Measurements from ENCODE around the gene ABCB6. TPM values are rescaled to one million over a fixed set of nuclear protein-coding genes. Genes with fewer than 3 reads are reported as not detected.

The ABCB6 gene
- total RNA-seq, 1 donor from 2014 or later: 27.4 TPM

DNA sequence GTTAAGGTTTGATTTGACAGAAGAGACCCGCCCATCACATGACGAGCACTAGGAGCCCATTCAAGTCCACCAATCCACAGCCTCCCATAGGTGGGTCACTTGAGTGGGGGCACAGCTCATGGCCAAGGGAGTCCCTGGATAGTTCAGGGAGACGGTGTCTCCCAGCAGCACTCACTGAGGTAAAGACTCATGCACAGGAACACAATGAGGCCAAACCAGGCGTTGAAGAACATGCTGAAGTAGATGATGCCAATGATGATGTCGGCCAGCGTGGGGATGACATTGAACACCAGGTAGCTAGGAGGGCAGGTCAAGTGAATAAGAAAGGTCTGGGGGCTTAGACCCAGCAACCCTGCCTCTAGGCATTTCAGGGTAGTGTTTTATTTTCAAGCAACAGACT is 4.0 kb downstream of the ABCB6 start:
- H3K36me3 Mint-ChIP-seq (ENCODE audit: low read depth): peaks cover 15% of the 10 kb centered on the region
- H3K27ac Mint-ChIP-seq (ENCODE audit: unreplicated experiment): no peak overlapping the region
- TF ChIP-seq, protein P1, sequence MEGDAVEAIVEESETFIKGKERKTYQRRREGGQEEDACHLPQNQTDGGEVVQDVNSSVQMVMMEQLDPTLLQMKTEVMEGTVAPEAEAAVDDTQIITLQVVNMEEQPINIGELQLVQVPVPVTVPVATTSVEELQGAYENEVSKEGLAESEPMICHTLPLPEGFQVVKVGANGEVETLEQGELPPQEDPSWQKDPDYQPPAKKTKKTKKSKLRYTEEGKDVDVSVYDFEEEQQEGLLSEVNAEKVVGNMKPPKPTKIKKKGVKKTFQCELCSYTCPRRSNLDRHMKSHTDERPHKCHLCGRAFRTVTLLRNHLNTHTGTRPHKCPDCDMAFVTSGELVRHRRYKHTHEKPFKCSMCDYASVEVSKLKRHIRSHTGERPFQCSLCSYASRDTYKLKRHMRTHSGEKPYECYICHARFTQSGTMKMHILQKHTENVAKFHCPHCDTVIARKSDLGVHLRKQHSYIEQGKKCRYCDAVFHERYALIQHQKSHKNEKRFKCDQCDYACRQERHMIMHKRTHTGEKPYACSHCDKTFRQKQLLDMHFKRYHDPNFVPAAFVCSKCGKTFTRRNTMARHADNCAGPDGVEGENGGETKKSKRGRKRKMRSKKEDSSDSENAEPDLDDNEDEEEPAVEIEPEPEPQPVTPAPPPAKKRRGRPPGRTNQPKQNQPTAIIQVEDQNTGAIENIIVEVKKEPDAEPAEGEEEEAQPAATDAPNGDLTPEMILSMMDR (IDR thresholded peaks at IDR 0.05): no peak
- H3K4me1 Mint-ChIP-seq (ENCODE audit: low read depth): peaks cover 23% of the 10 kb centered on the region
- DNase-seq (ENCODE audit: low spot score): no peak
- no peaks in the 10 kb centered on the region for H3K27me3 Mint-ChIP-seq (ENCODE audit: low read depth)
- H3K9me3 Mint-ChIP-seq (ENCODE audit: low read depth): no peaks in the 10 kb centered on the region
- H3K4me3 Mint-ChIP-seq (ENCODE audit: unreplicated experiment): no peak overlapping the region

DNA sequence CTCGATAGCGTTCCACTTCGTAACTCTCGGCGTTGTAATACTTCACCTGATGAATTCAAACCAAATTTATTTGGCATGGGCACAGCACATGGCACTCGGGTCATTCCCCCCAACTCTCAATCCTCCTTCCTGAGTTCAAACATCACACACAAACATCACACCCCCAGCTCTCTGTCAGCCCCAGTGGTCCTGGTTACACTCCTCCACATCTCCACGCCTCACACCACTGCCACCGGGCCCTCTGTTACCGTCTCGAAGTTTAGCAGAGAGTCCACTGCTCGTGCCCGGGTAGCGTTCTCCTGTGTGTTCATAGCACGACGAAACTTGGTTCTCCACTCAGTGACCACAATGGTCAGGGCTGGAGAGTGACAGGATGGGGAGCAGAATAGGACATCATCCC is 4.6 kb downstream of the ABCB6 start:
- TF ChIP-seq, protein P1 (IDR thresholded peaks at IDR 0.05): no peak
- H3K36me3 Mint-ChIP-seq (ENCODE audit: low read depth): peaks cover 17% of the 10 kb centered on the region
- no peaks in the 10 kb centered on the region for H3K27me3 Mint-ChIP-seq (ENCODE audit: low read depth)
- no peak for DNase-seq (ENCODE audit: low spot score)
- peaks cover 17% of the 10 kb centered on the region for H3K4me1 Mint-ChIP-seq (ENCODE audit: low read depth)
- no peak overlapping the region for H3K4me3 Mint-ChIP-seq (ENCODE audit: unreplicated experiment)
- H3K27ac Mint-ChIP-seq (ENCODE audit: unreplicated experiment): no peak overlapping the region
- H3K9me3 Mint-ChIP-seq (ENCODE audit: low read depth): no peaks in the 10 kb centered on the region

DNA sequence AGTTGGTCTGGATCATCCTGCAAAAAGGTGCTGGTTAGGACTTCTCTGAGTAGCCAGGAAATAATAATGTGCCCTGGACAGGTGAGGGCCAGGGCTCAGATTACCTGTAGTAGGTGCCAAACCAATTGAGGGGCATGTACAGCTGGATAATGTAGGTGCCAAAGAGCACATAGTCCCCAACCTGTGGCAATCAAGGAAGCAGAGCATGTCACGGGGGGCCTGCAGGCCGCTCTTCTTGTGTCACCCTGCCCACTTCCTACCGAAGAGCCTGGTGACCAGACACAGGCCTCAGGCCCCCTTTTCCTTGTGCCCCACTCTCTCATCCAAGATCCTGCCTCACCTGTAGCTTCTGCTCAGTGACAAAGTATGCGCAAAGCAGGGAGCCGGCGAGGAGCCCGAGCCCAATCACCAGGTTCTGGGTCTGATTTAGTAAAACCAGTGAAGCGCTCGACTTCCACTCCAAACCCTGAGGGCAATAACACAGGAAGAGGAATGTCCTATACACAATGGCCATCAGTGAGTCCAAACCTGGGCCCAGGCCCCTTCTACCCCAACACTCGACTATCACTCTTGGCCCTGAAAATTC is 5.2 kb downstream of the ABCB6 start:
- Mint-ChIP-seq H3K4me3 (ENCODE audit: unreplicated experiment) (no peak overlapping the region), H3K36me3 (ENCODE audit: low read depth) (peaks cover 17% of the 10 kb centered on the region), H3K9me3 (ENCODE audit: low read depth) (no peaks in the 10 kb centered on the region)

DNA sequence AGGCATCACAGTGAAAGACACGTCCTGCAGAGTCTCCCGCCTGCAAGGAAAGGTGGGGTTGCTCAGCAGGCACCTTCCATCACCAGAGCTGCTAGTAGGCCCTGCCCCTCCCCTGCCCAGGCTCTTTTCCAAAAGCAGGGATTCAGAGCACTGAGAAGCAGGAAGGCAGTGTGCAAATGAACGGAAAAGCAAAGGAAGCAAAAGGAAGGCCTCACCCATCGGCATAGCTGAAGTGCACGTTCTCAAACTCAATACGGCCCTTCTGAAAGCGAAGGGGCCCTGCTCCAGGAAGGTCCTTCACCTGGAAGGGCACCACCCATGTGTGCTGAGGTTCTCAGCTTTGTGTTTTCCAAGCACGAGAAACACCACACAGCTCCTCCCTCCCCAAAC is 5.7 kb downstream of the ABCB6 start:
- H3K36me3 Mint-ChIP-seq (ENCODE audit: low read depth): peaks cover 17% of the 10 kb centered on the region
- TF ChIP-seq, protein P1 (IDR thresholded peaks at IDR 0.05): no peak

More for the DNA sequence above, 5.2 kb downstream of the ABCB6 start:
- DNase-seq (ENCODE audit: low spot score): no peak
- H3K27me3 Mint-ChIP-seq (ENCODE audit: low read depth): no peaks in the 10 kb centered on the region
- H3K27ac Mint-ChIP-seq (ENCODE audit: unreplicated experiment): no peak overlapping the region
- peaks cover 18% of the 10 kb centered on the region for H3K4me1 Mint-ChIP-seq (ENCODE audit: low read depth)
- TF ChIP-seq, protein P1 (IDR thresholded peaks at IDR 0.05): no peak

DNA sequence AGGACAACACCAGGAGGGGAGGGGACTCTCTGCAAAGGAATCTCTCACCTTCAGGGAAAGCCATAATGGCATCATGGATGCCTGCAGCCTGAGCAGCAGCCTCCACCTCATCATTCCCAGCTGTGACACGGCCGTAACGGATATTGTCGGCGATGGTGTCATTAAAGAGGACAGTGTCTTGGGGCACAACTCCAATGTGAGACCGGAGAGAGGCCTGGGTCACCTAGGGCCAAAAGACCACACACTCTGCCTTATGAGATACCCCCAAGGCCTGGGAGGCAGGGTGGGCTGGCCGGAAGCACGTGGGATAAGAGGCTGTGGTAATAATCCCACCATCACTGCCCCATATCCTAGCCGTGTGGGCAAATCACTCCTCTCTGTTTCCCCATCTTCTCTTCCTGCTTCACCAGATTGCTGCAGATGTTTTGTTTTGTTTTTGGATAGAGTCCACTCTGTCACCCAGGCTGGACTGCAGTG is 7.8 kb downstream of the ABCB6 start:
- peaks cover 17% of the 10 kb centered on the region for H3K36me3 Mint-ChIP-seq (ENCODE audit: low read depth)
- no peaks in the 10 kb centered on the region for H3K27me3 Mint-ChIP-seq (ENCODE audit: low read depth)
- peak overlapping the region; percentile 49 for H3K27ac Mint-ChIP-seq (ENCODE audit: unreplicated experiment)
- TF ChIP-seq, protein P1 (IDR thresholded peaks at IDR 0.05): no peak
- H3K4me1 Mint-ChIP-seq (ENCODE audit: low read depth): peaks cover 26% of the 10 kb centered on the region
- no peaks in the 10 kb centered on the region for H3K9me3 Mint-ChIP-seq (ENCODE audit: low read depth)
- no peak overlapping the region for H3K4me3 Mint-ChIP-seq (ENCODE audit: unreplicated experiment)
- DNase-seq (ENCODE audit: low spot score): no peak

More for the DNA sequence above, 5.7 kb downstream of the ABCB6 start:
- Mint-ChIP-seq H3K4me3 (ENCODE audit: unreplicated experiment) (no peak overlapping the region), H3K27ac (ENCODE audit: unreplicated experiment) (no peak overlapping the region), H3K9me3 (ENCODE audit: low read depth) (no peaks in the 10 kb centered on the region), H3K4me1 (ENCODE audit: low read depth) (peaks cover 23% of the 10 kb centered on the region), H3K27me3 (ENCODE audit: low read depth) (no peaks in the 10 kb centered on the region)
- DNase-seq (ENCODE audit: low spot score): no peak
